Astrocyte (in vitro differentiated cells and primary cell): ENCODE results near the gene DNAJC10.

Experiments used
- CTCF ChIP-seq: IDR thresholded peaks from 2 replicates; pipeline ENCODE4 v1.5.1; 2011; ENCODE audit warnings: low read depth, mild to moderate bottlenecking, inconsistent platforms, low read length, moderate library complexity; ENCODE audit not compliant: insufficient read depth
- EZH2 ChIP-seq: IDR thresholded peaks from 2 replicates; pipeline ENCODE4 v1.6.1; 2012; ENCODE audit warnings: mild to moderate bottlenecking, low read length, inconsistent platforms; ENCODE audit not compliant: insufficient read depth

DNA sequence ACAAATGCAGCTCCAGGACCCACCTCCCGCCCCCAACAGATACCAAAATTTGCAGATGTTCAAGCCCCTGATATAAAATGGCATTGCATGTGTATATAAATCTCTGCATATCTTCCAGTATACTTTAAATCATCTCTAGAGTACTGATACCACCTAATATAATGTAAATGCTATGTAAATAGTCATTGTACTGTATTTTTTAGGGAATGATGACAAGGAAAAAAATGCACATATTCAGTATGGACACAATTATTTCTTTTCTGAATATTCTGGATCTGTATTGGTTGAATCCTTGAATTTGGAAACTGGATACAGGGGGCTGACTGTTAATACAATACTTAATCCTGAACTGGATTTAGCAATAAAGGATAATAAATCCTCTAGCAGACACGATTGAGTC, 82.7 kb downstream of the DNAJC10 start:
- TF ChIP-seq CTCF: no peak
- no peak for TF ChIP-seq EZH2
